ENCODE results near the gene SOCS1. TPM values are rescaled to one million over a fixed set of nuclear protein-coding genes. Genes with fewer than 3 reads are reported as not detected.
"Not testable (repeated sequence)": the region's sequence is repeated elsewhere in the genome, so short reads cannot be mapped to it uniquely, and the experiment has no call there.

Gene SOCS1
- total RNA-seq, 2 donors from 2014 or later = 16.9 to 22.6 TPM

DNA sequence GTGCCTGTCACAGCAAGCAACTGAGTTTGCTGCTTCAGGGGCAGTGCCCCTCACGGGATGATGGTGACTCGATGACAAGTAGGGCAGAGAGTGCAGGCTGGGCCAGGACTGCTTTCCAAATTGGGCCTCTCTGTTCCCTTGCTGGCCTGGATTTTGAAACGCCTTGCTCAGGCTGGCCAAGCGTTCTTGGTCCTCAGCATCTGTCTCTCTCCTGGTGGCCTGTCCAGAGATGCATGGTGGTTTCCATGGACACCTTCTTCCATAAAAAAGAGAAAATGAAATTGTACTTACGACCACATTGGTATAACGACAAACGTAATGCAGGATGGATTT is 44.5 kb upstream of the SOCS1 start:
- H3K4me3 ChIP-seq = no peak overlapping the region
- H3K9me3 ChIP-seq = no peaks in the 10 kb centered on the region
- no peaks in the 10 kb centered on the region for H3K36me3 ChIP-seq
- DNase-seq (ENCODE audit: low spot score) = no peak
- H3K27ac ChIP-seq = no peak overlapping the region
- H3K4me1 ChIP-seq (ENCODE audit: control insufficient read depth in 1 of 2, low read depth in 2 of 2) = peaks cover 6 to 19% of the 10 kb centered on the region in 2 donors
- TF ChIP-seq, protein P1, sequence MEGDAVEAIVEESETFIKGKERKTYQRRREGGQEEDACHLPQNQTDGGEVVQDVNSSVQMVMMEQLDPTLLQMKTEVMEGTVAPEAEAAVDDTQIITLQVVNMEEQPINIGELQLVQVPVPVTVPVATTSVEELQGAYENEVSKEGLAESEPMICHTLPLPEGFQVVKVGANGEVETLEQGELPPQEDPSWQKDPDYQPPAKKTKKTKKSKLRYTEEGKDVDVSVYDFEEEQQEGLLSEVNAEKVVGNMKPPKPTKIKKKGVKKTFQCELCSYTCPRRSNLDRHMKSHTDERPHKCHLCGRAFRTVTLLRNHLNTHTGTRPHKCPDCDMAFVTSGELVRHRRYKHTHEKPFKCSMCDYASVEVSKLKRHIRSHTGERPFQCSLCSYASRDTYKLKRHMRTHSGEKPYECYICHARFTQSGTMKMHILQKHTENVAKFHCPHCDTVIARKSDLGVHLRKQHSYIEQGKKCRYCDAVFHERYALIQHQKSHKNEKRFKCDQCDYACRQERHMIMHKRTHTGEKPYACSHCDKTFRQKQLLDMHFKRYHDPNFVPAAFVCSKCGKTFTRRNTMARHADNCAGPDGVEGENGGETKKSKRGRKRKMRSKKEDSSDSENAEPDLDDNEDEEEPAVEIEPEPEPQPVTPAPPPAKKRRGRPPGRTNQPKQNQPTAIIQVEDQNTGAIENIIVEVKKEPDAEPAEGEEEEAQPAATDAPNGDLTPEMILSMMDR (IDR thresholded peaks at IDR 0.05) = no peak
- no peaks in the 10 kb centered on the region for H3K27me3 ChIP-seq (replicated peaks; ENCODE audit: insufficient read depth)
- ATAC-seq (ENCODE audit: insufficient number of reproducible peaks, low FRiP score, low read depth) = no peak

DNA sequence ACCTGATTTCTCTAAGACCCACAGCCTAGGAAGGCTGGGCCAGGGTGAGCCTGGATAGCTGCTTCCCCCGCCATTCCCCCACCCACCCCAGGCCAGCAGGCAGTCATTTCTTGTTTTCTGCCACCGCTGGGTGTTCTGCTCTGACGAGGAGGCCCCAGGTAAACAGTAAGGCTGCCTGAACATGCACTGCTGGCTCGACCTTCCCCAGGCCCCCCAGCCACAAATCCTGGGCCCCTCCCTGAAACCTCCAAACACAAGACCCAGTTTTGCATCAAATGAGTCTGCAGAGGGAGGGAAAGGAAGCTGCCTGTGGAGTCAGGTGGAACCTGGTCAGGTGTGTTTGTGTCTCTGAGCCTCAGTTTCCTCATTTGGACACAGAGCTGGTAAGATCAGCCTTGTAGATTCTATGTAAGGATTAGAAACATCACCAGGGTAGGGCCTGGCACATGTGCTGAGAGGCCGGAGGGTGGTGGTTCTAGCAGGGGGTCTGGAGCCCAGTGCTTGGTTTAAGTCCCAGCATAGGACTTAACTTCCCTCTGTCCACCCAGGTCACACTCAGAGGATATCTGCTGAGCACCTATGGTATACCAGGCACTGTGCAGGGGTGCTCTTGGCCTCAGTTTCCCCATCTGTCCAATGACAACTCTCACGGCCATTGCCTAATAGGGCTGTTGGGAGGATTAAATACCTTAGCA is 44.0 kb upstream of the SOCS1 start:
- Histone ChIP-seq H3K9me3 (no peaks in the 10 kb centered on the region), H3K4me3 (no peak overlapping the region), H3K4me1 (ENCODE audit: control insufficient read depth in 1 of 2, low read depth in 2 of 2) (peaks cover 6 to 19% of the 10 kb centered on the region in 2 donors), H3K27me3 (replicated peaks; ENCODE audit: insufficient read depth) (no peaks in the 10 kb centered on the region), H3K36me3 (no peaks in the 10 kb centered on the region), H3K27ac (no peak overlapping the region)
- TF ChIP-seq, protein P1 (IDR thresholded peaks at IDR 0.05) = no peak
- no peak for DNase-seq (ENCODE audit: low spot score)
- ATAC-seq (ENCODE audit: insufficient number of reproducible peaks, low FRiP score, low read depth) = no peak

DNA sequence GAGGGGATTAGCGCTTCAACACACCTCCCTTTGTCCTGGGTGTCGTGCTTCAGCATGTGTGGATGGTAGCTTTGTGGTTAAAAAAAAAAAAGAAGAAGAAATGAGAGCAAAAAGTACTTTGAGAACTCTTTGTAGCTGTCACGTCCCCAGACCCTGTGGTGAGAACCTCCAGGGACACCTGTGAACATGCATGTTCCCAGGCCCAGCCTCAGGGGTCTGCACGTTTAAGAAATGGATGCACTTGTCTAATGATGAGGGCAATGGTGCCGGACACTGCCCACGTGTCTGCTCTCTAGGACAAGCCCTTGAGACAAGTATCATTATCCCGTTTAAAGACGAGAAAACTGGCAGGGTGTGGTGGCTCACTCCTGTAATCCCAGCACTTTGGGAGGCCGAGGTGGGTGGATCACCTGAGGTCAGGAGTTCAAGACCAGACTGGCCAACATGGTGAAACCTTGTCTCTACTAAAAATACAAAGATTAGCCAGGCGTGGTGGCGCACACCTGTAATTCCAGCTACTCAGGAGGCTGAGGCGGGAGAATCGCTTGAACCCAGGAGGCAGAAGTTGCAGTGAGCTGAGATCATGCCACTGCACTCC is 43.0 kb upstream of the SOCS1 start:
- ATAC-seq (ENCODE audit: insufficient number of reproducible peaks, low FRiP score, low read depth); H3K27ac ChIP-seq; H3K36me3 ChIP-seq; H3K27me3 ChIP-seq (replicated peaks; ENCODE audit: insufficient read depth); DNase-seq (ENCODE audit: low spot score); H3K4me3 ChIP-seq; H3K9me3 ChIP-seq: not testable (repeated sequence)
- peaks cover 6 to 19% of the 10 kb centered on the region in 2 donors for H3K4me1 ChIP-seq (ENCODE audit: control insufficient read depth in 1 of 2, low read depth in 2 of 2)

DNA sequence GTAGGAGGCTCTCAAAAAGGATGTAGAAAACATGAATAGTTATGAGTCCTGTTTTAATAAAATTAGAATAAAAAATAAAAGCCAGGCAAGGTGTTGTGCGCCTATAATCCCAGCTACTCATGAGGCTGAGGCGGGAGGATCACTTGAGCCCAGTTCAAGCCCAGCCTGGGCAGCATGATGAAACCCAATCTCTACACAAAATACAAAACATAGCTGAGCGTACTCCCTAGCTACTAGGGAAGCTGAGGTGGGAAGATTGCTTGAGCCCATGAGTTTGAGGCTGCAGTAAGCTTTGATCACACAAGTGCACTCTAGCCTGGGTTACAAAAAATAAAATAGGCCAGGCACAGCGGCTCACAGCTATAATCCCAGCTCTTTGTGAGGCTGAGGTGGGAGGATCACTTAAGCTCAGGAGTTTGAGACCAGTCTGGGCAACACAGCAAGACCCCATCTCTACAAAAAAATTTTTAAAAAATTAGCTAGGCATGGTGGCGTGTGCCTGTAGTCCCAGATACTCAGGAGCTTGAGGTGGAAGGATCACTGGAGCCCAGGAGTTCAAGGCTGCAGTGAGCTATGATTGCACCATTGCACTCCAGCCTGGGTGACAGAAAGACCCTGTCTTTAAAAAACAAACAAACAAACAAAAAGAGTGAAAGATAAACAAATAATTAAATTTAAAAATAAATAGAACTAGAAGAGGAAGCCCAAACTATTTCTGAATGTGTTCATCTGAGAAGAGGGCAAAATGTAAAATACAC is 42.3 kb upstream of the SOCS1 start:
- H3K4me1 ChIP-seq (ENCODE audit: control insufficient read depth in 1 of 2, low read depth in 2 of 2) = peaks cover 6 to 20% of the 10 kb centered on the region in 2 donors
- H3K36me3 ChIP-seq = no peaks in the 10 kb centered on the region
- no peak for ATAC-seq (ENCODE audit: insufficient number of reproducible peaks, low FRiP score, low read depth)
- peak overlapping the region; percentile 61 for H3K4me3 ChIP-seq
- no peak overlapping the region for H3K27ac ChIP-seq
- no peaks in the 10 kb centered on the region for H3K27me3 ChIP-seq (replicated peaks; ENCODE audit: insufficient read depth)
- no peak for DNase-seq (ENCODE audit: low spot score)
- TF ChIP-seq, protein P1 (IDR thresholded peaks at IDR 0.05) = no peak
- no peaks in the 10 kb centered on the region for H3K9me3 ChIP-seq

DNA sequence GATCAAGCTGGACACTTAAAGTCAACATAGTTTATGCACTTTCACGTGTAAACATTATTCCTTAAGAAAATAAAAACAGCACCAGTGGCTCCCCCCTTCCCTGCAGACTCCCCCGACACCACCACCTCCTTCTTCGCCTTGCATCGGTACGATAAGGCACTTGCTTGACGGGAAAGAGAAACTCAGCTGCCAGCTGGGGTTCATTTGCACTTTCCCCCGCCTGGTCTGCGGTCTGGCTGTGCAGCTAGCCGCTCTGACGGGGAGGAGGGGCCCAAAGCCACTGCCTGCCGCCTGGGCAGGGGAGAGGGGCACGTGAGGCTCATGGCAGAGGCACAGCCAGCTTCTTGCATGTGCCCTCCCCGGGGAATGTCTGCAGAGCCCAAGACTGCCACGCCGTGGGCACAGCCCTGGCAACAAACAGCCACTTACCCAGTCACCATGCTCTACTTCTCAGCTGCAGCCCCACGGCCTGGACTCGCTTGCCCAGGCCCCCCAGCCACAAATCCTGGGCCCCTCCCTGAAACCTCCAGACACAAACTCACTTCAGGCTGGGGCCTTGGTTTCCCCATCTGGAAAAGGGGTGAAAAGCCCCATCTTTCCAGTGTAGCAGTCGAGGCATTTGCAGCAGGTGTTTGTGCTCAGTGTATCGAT is 41.6 kb upstream of the SOCS1 start:
- H3K4me3 ChIP-seq = peak overlapping the region; percentile 61
- TF ChIP-seq, protein P1 (IDR thresholded peaks at IDR 0.05) = no peak
- peaks cover 6 to 26% of the 10 kb centered on the region in 2 donors for H3K4me1 ChIP-seq (ENCODE audit: control insufficient read depth in 1 of 2, low read depth in 2 of 2)
- H3K27me3 ChIP-seq (replicated peaks; ENCODE audit: insufficient read depth) = no peaks in the 10 kb centered on the region
- no peaks in the 10 kb centered on the region for H3K36me3 ChIP-seq
- peak; percentile 8 for DNase-seq (ENCODE audit: low spot score)
- no peak overlapping the region for H3K27ac ChIP-seq
- peak; percentile 58 for ATAC-seq (ENCODE audit: insufficient number of reproducible peaks, low FRiP score, low read depth)
- no peaks in the 10 kb centered on the region for H3K9me3 ChIP-seq
